Left cardiac atrium (tissue), 4 donors: ENCODE measurements around the gene MEIS2. TPM values are rescaled to one million over a fixed set of nuclear protein-coding genes. Genes with fewer than 3 reads are reported as not detected.
A peak's percentile ranks its signal among the peaks of the same experiment; 100 is the strongest.

Experiments used
- ATAC-seq, 2 donors: fragments of 200-7000 bp; cut with Tn5 transposase; one replicate each; pipeline ENCODE4 v1.9.1; 2020; ENCODE audit warnings: mild to moderate bottlenecking in 2 of 2, moderate library complexity in 2 of 2
- DNase-seq: peaks from one replicate; pipeline ENCODE4 v3.0.0-alpha.2; 2020
- intact Hi-C, 2 donors: fragments of 100-400 bp; cut with DNase I; formaldehyde crosslinking; loops; one replicate each; pipeline versions ENCODE4 v1.14.1 to v1.15.1; 2022 to 2023
- total RNA-seq, 2 donors: library from RNA; stranded (reverse); fragmentation: NEBNext Ultra II Directional; extraction: Animal tissue kit (Norgen Biotek cat#: 25700); gene quantifications; one replicate each; pipeline ENCODE4 v1.2.1, GENCODE V29; 2021
- donor health status: DM: no; HTN: yes; CAD: no.
- donor health status: DM: no; HTN: yes; CAD: no; lungs with severe emphysema.
- donor health status: DM: yes; HTN: yes; CAD: no.
- donor health status: Dilated cardiomyopathy.

MEIS2 gene
- total RNA-seq, 2 donors from 2014 or later = 21.1 to 21.5 TPM

DNA sequence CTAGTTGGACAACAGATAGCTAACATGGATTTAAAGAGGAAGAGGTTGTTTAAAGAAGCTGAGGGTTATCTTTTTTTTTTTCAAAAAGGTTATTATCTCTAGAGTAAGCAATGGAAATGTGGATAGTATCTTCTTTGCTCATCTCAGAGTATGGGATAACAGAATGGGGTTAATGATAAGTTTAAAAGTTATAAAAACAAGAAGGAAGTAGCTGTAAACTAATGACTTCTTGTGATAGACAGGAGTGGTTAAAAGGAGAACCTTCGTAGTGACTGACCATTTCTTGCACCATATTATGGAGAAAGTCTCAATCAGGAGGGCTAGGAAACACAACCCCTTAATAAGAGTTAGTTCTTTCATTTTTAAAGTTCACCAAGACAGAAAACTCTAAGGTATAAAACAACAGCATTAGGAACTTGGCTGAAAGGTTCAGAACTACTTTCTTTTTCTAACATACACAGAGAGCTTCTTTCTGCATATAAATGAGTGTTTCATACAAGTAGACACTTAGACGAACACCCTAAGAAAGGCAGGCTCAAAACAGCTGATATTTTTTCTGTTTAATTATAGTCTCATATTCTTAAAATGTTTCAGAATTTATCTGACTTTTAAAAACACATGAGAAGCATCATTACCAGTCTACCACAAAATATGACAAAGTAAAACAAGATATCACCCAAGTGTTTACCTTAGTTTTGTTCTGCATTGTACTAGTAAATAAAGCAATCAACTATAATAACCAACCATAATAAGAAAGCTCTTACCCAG, 140.0 kb downstream of the MEIS2 start:
- intact Hi-C loops = no loop called here
- DNase-seq (no peak), ATAC-seq (peak in 1 of 2 donors; percentile 30)

DNA sequence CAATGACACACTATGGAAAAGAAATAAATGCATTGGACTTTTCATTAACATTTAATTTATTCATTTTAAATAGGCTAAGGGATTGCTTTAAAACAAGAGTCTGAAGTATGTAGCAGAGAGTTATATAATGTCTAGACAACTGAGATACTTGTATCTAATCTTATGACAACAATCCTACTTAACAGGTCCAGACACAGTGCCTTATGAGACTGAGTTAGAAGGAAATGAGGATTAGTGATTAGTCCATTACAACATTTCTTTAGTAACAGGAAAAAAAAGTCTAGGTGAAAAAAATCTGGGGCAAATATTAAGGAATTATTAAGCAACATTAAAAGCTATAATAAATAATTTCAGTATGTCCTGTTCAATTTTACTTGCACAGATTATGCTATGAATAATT, 140.6 kb downstream of the MEIS2 start:
- intact Hi-C loops = no loop called here

DNA sequence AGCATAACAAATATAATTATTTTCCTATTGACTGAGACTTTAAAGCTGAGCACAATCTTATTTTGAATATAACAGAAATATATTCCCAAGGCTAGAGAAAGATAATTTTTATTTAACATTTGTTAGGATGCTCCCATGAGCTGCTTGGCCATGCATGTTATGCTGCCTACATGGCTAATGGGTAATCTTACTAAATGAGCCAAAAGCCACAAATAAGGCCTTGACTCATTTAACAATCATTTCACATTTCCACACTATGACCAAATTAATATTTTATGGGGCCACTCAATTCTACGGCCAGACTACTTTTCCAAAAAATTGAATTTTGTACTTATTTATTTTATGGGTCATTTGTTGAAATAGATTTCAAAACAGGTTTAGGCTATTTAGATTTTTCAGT, 141.7 kb downstream of the MEIS2 start:
- DNase-seq = no peak
- peak in 1 of 2 donors; percentile 38 for ATAC-seq
- intact Hi-C loops = no loop called here

More for the DNA sequence above, 140.6 kb downstream of the MEIS2 start:
- DNase-seq = no peak
- peak in 1 of 2 donors; percentile 88 for ATAC-seq

DNA sequence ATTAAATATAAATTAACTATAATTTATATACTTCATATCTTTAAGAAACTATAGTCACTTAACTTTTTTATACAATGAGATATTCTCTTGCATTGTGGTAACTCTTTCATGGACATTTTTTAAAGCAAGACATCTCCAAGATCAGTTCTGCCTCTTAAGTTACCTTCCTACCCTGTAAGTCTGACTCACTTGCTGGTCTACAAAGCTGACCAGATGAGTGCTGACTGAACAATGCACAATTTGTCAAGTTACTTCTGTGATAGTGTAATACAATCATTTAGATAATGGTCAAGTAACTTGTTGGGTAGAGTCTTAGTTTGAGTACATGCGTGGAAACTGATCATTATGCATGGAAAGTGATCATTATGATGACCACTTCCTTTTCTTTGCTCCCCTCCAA, 145.9 kb downstream of the MEIS2 start:
- DNase-seq (no peak), ATAC-seq (no peak)
- intact Hi-C loops = no loop called here

DNA sequence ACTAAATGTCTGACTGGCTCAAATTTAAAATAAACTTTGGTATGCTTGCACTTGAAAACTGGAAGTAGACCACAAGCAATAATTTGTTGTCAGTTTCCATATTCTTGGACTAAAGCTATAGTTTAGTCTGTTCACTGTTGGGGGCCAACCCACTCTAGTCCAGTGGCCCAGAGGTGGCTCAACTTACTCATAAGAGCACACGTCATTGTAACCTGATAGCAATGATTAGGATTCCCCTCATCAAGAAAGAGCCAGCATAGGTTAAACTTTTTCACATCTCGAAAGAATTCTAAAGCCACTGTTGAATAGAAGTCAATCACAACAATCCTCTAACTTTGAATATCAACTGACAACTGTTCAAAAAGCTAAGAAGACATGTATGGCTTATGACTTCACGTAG, 147.0 kb downstream of the MEIS2 start:
- DNase-seq (no peak), ATAC-seq (no peak)
- intact Hi-C loops = no loop called here

DNA sequence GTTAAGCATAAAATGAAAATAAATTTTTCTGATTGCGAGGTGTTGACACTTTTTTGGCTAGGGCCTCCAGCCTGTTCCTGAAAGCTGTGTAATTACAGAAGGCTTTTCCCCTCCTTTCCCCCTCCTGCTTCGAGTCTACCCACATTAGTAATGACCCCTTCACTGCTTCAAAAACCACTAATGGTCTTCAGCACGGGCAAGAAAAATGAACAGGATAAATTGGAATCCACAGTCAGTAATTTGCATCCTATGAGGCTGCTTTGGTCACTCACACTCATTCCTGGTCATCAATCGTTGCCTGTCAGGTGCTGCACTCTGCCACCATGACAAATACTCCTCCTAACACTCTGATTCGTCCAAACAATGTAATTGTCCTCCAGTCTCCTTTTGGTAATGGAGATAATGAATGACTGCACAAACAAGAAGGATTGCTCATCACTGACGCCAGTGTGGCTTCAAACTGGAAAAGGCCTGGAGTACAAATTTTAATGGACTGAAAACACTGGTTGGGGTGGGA, 148.6 kb downstream of the MEIS2 start:
- no peak for DNase-seq
- intact Hi-C loops = no loop called here
- ATAC-seq = peak; percentile 73 to 80

DNA sequence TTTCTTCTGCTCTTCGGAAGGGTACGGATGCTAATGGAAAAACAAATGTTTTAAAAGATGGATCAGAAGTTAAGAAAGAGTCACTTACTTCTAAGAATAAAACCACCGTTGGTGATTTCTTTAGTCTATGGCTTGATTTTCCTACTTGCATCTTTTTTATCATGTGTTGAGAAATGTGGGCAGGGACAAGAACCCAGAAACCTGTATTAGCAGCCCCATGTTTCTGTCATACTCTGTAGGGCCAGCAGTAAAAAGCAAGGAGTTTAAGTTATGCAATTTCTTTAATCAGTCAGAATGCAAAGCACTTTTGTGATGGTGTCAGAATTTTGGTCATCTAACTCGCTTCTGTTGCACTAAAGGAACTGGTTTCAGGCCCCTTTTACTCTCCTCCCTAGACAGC, 150.0 kb downstream of the MEIS2 start:
- peak in 1 of 2 donors; percentile 30 for ATAC-seq
- DNase-seq = no peak
- intact Hi-C loops = no loop called here

DNA sequence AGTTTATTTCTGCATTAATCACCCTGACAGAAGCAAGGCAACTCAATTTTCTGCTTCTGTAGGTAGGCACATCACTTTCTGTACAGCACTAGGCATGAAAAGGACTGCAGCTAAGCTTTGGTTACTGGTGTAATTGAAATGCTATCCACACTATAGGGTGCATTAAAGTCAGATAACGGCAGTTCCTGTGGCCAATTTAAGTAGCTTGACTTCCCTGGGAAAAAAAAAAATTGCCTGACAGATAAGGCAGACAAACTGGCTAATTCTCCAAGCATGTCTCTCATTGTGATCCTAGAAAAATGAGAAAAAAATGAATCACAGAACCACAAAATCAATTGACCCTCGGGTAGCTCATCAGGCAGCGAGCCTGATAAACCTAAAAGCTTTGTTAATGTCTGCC, 151.4 kb downstream of the MEIS2 start:
- ATAC-seq = no peak
- intact Hi-C loops = no loop called here
- DNase-seq = no peak

DNA sequence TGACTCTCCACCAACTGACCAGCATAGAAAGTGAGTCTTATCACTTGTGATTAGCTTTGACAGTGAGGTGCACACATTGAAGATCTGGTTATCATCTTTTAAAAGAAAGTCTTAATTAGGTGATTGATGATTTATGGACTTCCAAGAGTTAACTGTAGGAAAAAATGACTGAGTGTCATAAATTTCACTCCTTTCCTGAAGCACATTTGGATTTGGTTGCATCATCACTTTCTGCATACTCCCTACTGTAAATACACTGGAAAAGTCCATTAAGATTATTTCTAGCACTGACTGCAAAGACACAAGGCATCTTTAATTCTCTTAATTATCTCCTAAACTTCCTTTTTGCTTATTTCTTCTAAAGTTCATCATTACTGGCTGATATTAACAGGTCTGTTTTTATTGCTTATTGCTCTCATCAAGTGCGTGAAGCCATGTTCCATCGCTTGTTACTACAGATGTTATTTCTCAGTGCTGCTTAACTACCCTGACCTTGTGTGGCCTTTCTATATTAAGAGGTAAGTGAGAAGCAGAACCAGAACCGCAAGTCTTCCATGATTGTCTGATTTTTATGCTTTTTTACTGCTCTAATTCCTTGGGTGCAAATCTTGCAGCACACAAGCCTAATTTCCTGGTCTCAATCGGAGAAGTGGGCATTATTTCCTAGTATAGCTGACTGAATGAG, 153.2 kb downstream of the MEIS2 start:
- no peak for DNase-seq
- intact Hi-C loops = no loop called here
- no peak for ATAC-seq

DNA sequence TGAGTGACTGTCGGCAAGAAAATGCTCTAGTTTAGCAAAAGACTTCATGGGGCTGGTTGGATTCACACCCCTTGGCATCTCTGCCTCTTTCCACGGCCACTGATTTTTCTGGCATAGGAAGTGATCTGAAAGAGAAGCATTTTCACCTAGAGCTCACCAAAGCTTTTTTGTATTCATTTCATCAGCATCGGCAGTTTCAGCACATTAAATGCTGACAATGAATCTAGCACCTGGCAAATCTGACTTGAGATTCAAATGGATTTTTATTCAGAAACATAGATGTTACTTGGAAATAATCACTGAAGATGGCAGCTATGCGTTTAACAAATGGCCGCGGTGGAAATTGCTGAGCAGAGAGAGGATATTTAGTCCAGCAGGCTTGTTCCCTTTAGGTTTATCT, 155.9 kb downstream of the MEIS2 start:
- ATAC-seq = no peak
- DNase-seq = no peak
- intact Hi-C loops = no loop called here

DNA sequence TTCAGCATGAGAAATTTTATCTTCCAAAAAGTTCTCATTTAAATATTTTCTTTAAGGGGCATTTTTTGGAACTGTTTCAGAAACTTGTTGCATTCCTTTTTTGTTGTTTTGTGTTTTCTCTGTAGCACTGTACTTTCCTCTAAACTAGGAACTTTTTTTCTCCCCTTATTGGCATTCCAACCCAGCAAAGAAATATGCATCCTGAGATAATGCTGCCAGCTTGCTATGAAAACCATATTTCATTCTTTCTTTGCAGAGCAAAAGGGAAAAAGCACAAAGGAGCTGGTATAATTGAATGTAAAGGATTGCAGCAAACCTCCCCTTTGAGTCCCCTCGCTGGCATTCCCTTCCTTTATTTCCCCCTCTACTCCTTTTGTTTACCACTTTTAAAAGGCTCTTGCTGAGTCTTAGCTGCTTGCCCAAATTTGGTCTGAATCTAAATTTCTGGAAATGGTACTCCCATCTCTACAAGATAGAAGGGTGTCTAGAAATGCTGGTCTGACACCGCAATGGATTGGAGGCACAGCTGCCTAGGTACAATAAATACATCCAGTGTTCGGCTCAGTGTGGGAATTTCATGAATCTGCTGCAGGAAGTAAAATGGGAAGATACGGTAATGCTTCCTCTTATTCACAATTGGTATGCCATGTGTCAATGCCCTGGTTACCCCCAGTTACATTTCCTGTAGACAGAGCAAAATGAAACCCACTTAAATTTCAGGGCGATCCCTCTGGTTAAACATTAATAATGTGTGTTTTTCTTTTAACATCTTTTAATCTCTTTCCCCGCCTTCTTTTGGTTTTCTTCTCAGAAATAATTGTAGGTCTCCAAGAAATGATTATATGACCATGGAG, 156.6 kb downstream of the MEIS2 start:
- ATAC-seq = no peak
- intact Hi-C loops = no loop called here
- DNase-seq = no peak

DNA sequence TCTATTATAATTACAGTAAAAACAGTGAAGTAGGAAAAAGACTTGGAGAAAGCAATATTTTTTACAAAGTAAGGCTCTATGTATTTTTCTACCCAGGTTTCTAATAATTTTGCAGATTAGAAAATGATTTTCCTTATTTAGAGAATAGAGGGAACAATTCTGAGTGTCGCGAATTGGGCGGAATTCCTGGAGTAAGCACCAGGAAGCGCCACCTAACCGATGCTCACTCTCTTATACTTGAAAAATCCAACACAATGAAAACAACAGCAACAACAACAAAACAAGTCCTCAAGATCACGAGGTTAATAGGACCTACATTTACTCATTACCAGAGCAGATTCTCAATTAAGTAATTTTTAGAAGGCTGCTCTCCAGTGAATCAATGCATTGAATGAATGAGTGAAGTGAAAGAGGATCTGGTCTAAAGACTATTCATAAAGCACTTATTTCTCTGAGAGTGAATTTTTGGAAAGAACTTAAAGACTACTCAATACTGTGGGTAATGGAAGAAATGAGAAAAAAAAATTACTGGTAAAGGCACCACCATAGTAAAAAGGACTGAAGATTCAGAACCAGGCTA, 158.0 kb downstream of the MEIS2 start:
- intact Hi-C loops = no loop called here
- no peak for ATAC-seq
- DNase-seq = no peak

DNA sequence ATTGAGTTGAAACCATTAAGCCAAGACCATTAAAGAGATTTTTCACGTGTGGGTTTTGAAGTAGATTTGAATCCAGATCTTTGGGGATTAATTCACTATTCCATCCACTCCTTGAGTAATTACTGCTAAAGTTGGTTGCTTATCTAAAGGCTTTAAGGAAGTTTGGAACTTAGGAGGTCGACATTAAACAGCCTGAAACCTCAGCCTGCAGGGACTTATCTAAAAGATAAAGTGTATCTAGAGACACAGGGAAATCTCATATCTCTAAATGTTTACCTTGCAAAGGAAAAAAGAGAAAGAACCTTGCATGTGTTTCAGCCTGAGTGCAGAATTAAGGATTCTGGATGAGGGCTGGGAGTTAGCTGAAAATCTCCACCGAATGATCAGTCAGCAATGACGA, 158.6 kb downstream of the MEIS2 start:
- DNase-seq = no peak
- no peak for ATAC-seq
- intact Hi-C loops = no loop called here

DNA sequence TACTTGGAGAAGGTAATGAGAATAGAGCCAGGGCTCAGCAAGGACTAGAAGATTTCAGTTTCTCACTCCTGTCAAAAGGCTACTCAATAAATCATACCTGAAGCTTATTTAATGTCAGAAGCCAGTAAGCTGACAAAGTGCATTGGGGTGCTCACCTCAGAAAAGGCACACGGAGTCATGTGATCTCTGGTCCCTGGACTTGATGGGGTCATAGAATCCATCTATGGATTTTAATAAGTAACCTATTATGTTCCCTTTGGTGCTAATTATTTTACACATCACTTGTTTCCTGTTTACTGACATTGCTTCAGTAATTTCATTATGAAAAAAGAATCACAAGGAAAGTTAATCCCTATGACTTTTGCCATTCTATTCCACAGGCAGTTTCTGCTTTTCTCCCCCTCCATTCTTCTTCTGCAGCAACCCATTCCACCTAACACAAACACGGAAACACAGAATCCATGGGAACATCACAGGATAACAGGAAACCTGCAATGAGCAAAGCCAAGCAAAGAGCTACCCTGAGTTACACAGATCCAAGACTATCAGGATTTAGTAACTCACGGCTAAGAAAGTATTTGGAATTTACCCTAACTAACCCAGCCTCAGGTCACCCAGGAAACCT, 159.6 kb downstream of the MEIS2 start:
- no peak for DNase-seq
- ATAC-seq = no peak
- intact Hi-C loops = no loop called here

DNA sequence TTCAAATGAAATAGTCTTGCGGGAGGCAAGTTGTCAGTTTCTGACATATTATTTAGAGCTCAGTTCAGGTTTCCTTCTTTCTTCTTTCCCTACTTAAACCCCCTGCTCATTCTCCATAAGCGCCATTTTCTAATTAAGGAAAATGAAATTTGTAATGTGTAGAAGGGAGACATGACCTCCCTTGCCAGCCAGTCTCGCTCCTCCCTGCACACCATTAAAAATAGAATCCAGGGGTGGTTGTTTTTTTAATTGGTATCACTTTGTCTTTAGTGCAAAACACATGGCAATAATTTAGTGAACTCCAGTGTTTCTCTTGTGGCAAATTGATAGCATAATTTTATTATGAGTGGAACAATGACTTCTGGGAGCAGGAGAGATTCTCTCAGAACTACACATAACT, 160.1 kb downstream of the MEIS2 start:
- no peak for DNase-seq
- no peak for ATAC-seq
- intact Hi-C loops = no loop called here

DNA sequence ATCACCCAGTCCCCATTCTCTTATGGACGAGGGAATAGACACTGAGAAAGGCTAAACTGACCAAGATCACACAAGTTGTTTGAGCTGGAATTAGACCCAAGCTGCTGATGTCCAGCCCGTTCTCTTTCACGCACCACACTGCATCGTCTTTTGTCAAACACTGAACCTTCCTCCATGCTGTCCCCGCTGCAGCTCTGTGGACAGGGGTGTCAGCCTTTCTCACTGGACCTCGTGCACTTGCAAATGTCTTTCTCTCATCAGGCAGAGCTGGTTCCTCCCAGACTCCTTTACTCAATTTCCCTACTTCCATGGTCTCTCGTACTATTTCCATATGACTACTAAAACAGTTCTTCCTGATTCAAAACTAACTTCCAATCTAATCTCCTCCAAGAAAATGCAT, 161.6 kb downstream of the MEIS2 start:
- ATAC-seq (no peak), DNase-seq (no peak)
- intact Hi-C loops = no loop called here

DNA sequence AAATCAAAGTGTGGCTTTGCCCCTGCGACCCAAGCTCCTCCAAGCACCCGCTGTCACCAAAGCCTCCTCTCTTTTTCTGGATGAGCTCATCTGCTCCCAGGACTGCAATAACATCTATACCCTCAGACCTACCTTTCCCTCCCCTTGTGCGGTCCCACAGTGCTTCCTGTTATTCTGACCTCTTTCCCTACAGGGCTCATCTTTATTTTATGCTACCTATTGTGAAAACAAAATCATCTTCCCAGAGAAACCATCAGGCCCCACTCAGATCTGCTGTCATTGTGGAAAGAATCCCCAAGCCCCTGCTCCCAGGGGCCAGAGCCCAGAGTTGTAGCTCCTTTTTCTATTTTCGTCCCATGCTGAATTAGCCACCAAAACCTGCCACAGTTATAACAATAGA, 162.2 kb downstream of the MEIS2 start:
- no peak for ATAC-seq
- intact Hi-C loops = no loop called here
- DNase-seq = no peak

DNA sequence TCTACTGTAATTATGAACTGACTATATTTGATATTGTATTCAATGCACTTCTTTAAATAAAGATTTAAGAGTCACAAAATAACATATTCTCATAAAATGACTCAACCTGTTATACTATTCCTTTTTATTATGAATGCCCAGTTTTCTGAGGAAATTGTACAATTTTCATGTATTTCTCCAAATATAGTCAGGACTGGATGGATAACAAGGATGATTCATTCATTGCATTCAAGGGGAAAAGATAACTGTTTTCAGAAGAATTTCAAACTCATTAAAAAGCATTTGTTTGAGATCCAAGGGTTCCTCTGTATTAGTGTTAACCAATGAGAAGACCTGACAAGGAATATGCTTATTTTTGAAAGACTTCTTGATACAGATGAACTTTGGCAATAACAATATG, 163.7 kb downstream of the MEIS2 start:
- DNase-seq (no peak), ATAC-seq (peak; percentile 34 to 76)
- intact Hi-C loops = no loop called here
